ENCODE results near the gene PRICKLE2.

GRCh38 chr3:64105816-64106215, 119.5 kb downstream of the PRICKLE2 start:
- no peak for TF ChIP-seq CTCF (IDR thresholded peaks at IDR 0.05)
- no peak for TF ChIP-seq REST (IDR thresholded peaks at IDR 0.05; ENCODE audit: insufficient read depth in 1 of 2, low read depth in 2 of 2, low read length in 1 of 2)
- TF ChIP-seq TCF7L2 (IDR thresholded peaks at IDR 0.05; ENCODE audit: low read depth, low read length): no peak
- no peak for TF ChIP-seq POLR2AphosphoS5 (IDR thresholded peaks at IDR 0.05; ENCODE audit: low read depth, low read length)
